ELF-1 (cell line): ENCODE results near the gene TLCD5.

Experiments used
- DNase-seq: peaks from one replicate; pipeline ENCODE4 v3.0.0-alpha.2; 2016; ENCODE audit warnings: low read depth, low spot score

Gene TLCD5

DNA sequence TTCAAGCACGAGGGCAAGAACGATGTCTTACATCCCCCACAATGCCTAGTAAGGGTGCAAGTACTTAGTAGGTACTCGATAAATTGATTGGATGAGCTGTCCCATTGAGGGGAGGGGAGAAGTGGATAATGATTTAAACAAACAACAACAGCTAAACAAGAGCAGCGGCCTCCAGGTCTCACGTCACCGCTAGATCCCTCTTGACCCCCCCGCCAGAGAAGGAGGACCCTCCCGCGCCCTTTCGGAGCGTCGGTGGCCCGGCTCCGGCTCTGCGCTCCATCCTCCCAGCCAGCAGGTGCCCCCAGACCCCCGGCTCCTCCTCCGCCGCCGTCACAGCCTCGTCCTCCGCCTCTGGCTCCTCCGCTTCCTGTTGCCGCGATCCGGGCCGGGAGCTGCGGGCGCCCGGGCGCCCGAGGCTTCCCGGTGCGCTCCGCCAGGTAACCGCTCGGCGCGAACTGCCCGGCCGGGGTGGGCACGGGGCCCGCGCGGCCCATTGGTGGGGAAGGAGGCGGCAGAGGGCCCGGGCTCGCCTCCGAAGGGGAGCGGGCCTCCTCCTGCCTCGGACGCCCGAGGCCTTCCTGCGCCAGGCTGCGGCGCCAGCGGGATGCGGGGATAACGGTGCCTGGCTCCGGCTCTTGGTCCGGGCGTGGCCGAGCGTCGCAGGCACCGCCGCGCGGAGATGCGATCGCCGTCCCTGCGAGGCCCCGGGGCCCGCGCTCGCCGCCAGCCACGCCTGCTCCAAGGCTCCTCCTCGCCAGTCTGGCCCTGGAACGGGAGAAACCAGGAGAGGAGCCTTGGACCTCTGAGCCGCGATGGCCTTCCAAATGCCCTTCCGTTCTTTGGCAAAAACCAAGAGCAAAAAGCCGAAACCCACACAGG, at the start of gene TLCD5:
TSS of gene TLCD5 (plus strand) at position 368 of the 879 bp plus-strand sequence. CDS start 2,143 bp downstream, outside the sequence.
- DNase-seq, result peak; percentile 85

DNA sequence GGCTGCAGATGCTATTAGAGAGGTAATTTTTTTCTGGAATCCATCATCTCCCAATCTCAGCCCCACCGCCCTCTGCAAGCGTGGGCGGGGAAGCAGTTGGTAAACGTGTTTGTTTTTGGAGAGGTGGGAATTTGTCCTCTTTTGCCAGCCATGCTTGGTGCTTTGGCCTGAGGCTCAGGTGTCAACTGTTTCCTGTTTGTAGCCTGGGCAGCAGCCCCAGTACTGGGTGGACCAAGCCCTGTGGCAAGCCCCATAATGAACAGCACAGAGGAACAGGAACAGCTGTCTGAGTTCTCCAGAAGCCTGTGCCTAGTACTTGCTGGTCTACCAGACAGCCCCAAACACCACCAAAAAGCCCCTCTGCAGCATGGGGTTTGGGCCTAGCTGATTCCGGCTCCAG, 45.6 kb upstream of the TLCD5 start:
- no peak for DNase-seq

DNA sequence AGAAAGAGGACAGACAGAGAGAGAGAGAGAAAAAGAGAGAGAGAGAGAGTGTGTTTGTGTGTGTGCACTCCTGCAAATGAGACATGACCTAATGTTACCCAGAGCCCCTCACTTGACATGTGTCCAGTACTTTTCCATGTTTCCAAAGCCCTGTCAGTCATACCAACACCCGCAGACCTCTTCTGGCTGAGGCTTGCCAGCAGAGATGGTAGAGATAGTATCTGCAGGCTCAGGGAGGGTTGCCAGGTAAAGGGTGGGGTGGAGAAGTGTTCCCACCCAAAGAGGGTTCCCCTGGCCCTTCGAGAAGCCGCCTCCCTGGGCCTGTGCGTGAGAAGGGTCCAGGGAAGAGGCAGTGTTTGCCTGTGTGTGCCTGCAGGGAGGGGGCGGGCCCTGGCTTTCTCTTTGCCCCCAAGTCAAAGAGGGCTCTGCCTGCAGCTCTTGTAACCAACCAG, 44.5 kb upstream of the TLCD5 start:
- no peak for DNase-seq

DNA sequence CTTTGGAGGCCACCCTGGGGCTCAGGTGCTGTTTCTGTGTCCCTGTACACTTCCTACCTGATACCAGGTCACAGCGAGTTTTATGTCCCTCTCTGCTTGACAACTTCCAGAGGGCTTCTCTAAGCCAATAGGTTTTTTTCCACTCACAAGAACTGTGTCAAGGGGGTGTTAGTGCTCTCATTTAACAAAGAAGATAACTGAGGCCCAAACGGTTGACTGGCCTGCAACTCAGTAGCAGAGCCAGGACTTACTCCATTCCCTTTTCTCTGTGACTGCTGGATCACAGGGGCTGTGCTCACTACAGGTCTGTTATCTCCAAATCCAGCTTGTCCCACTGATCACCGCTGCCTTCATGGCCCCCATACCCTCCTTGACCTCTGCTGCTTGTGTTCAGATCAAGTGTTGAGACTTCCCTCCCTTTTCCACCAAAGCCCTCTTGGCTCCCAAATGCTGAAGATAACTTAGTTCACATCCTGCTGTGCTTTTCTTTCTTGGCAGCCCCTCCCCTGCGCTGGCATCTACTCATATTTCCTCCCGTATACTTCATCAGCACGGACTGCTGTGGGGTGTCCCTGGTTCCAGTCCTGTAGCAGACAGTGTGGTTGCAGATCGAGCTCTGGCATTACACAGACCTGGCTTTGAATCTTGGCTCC, 43.8 kb upstream of the TLCD5 start:
- DNase-seq, result no peak

DNA sequence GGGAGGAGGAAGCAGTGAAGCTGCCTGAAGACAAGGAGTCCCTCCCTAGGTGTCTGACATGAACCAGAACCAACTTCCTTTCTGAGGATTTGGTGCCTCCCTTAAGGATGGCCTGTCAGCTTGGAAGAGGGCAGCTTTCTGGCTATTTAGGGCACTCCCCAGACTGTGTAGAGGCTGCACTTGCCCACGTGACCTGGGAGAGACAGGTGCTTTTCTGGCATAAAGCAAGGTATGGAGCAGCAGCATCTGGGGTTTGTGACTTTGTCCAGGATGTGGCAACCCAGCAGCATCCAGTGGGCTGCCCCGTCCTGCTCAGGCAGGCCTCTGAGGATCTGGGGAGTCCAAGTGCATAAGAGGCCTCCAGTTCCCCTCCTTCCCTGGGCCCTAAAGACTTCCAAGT, 42.0 kb upstream of the TLCD5 start:
- DNase-seq, result no peak

DNA sequence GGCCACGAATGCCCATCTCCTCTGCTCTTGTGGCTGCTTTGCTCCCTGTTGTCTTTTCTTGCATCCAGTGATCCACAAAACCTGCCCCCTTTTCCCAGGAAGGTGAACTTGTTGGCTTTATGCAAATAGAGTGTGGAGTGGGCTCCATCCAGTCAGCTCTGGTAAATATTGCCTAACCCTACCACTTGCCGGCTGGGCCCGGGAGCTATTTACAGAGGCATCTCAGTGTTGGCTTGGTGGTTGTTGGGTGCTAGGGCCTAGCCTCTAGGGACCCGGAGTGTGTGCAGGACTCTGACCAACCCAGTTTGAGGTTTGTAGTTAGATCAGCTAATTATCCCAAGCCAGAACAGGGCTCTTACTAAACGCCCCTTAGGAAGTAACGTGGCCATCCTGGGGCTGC, 40.8 kb upstream of the TLCD5 start:
- no peak for DNase-seq

DNA sequence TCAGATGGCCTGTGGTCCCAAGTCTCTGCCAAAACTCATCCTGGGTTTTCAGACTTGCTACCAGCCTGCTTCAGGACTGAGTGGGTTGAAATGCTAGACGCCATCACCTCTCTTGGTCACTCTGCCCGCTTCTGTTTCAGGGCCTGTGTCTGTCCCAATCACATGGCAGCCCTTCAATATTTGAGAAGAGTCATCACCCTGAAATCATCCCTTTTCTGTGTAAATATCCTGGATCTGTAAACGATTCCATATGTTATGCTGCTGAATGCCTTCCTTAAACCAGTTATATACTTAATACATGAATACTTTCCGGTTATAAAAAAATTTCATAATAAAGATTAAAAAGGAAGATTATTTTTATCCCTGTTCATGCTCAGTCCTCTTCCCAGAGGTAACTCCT, 39.8 kb upstream of the TLCD5 start:
- DNase-seq, result no peak

DNA sequence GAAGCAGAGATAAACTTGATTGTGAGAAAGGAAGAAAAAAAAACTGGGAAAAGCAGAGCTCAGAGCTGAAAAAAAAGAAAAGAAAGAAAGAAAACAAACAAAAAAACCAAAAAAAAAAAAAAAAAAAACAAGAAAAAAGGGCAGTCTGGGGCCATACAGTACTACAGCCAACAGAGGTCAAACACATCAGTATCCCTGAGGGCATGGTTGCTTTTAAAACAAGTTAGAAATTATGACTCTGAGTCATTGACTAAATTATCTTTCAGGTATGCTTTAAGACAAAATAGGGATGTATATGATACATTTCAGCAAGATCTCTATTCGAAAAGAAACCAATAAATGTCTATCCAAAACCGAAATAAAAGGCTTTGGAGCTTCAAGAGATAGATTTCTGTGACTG, 37.1 kb upstream of the TLCD5 start:
- no peak for DNase-seq

DNA sequence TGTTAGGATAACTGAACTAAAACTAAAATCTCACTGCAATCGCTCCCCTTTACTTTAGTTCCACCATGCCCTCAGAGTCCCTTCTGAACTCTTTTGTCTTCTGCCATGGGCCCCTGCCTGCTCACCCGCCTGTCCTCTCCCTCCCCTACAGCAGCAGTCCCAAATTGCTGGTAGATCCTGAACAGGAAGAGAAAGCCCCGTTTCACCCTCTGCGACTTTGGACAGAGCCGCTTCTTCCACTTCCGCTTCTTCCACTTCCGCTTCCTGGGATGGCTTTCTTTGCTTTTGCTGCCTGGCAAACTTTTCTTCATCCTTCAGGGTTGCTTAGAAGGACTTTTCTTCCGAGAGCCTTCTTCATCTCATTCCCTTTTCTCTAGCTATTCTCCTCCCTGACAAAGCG, 35.7 kb upstream of the TLCD5 start:
- DNase-seq, result no peak

DNA sequence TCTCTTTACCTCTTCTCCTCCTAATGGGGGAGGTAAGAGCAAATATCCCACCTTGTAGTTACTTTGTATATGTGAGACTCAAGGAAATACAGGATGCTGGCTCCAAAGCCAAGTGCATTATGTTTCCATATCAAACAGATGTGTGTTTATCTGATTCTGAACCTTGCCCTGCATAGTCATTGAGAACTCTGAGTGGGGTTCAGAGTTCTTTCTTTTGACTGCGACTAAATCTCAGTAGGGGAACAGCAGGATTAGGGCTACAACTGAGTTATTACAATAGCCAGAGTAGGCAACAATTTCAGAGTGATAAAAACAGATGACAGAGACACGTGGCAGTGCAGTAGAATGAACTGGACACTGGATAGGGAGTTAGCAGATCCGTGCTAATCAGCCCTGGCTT, 34.1 kb upstream of the TLCD5 start:
- DNase-seq, result no peak

DNA sequence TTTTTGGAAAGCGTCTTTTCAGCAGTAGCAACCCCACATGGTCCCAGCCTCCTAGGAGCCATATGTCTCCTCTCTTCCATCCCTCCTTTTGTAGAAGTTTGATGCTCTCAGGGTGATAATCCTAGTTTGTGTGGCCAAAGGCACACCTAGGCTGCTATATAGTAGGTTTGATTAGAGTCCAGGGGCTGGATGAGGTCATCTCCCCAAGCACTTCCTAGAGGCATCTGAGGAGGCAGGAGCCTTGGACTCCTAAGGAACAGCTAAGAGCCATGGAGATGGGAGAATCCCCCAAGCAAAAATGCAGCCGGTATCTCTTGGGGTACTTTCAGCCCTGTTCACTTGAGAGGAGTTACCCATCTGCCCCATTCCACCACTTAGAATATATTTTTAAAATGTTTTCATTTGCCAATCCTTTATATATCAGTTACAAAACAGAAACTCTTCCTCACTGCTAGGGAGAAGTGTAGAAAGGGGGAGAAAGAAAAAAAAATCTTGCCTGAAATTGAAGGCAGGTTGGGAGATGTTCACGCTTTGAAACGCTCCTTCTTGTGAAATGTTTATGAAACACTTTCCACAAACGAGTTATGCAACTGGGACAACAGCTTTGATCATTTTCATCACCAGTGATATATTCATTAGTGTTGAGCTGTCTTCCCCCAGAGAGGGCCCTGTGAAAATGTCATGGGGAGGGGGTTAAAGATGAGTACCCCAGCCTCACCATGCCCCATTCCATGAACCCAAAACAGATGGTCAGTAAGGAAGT, 31.9 kb upstream of the TLCD5 start:
- DNase-seq, result no peak

DNA sequence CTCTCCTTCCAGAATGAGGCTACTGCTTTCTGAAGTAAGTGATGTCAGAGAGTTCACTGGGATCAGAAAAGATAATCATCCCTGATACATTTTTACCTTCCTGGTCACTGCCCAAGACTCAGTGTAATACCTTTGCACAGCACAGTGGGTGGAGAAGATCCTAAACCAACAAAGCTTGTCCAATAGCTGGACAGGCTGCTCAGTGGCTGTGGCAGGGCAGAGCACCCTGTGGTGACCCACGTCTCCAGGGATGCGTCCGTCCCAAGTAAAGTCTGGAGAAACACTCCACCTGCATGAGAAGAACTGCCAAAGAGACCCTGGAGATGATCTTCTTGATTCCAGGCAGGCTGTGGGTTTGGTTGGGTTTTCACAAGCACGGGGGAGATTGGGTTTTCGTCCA, 31.0 kb upstream of the TLCD5 start:
- no peak for DNase-seq

DNA sequence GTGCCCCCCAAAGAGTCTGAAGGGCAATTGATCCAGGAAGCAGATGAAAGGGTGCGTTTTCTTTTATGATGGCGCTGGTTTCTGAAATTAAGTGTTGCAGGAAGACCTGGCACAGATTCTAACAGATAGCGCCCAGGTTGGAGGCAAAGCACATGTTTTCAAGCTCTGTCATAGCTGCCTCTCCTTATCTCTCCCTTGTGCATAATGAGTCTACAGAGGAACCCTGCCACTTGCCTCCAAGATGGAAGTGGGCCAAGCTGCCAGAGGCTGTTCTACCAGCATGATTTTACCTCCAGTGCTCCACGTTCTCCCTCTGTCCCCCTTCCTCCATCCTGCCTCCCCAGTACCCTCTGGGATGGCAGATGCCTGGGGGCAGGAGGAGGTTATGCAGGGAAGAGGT, 30.0 kb upstream of the TLCD5 start:
- no peak for DNase-seq

DNA sequence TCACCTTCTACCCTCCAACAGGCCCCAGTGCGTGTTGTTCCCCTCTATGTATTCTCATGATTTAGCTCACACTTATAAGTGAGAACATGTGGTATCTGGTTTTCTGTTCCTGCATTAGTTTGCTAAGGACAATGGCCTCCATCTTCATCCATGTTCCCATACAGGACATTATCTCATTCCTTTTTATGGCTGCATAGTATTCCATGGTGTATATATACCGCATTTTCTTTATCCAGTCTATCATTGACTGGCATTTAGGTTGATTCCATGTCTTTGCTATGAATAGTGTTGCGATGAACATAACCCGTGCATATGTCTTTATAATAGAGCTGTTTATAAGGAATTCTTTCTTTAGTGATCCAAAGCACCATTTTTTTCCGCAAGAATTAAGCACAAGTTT, 28.5 kb upstream of the TLCD5 start:
- no peak for DNase-seq

DNA sequence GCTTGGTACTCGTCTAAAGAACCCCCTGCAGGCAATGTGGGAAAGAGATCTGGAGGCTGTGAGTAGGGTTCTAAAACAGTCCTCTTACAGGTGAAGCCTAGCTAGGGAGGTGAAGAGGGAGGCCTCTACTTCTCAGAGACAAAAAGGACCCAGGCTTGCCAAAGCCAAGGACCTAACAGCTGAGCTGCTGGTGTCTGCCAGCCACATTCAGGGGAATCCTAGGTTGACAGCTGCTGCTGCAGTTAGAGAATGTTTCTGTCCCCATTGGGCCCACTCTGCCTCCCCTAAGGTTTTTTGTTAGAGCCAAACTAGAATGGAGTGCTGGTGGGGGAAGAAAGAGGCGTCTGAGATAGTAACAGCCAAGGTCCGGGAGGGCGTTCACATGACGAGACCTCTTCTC, 26.6 kb upstream of the TLCD5 start:
- no peak for DNase-seq

DNA sequence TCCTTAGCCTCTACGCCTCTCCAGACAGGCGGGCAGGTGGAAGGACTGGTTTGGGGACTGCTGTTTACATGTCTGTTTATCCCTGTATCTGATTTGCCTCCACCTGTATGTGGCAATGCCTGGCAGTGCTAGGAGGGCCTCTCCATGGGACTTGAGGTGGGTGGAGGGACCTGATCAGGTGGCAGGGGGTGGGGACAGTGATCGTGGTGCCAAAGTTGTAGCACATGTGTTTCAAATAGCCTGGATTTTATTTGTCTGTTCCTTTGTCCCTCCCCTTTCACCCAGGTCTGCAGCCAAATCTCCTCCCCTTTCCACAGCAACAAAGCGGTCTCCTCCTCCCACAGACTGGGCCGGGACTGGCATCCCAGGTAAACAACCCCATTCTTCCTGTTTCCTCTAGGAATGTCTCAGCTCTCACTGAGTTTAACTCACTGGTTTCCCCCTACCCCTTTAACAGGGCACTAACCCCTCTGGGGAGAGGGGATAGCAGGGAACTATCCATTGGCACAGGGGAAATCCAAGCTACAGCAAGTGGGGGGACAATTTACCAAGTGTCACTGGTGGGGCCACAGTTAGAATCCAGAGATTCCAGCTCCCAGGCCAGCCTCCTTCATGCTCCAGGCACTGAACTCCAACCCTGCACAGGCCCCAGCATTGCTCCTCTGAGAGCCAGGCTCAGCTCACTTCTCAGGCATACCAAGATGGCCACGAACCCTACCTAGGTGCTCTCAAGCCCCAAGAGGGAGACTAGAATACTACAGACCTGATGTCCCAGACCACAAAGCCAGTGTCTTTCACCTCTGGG, 22.9 kb upstream of the TLCD5 start:
- DNase-seq, result peak; percentile 81

DNA sequence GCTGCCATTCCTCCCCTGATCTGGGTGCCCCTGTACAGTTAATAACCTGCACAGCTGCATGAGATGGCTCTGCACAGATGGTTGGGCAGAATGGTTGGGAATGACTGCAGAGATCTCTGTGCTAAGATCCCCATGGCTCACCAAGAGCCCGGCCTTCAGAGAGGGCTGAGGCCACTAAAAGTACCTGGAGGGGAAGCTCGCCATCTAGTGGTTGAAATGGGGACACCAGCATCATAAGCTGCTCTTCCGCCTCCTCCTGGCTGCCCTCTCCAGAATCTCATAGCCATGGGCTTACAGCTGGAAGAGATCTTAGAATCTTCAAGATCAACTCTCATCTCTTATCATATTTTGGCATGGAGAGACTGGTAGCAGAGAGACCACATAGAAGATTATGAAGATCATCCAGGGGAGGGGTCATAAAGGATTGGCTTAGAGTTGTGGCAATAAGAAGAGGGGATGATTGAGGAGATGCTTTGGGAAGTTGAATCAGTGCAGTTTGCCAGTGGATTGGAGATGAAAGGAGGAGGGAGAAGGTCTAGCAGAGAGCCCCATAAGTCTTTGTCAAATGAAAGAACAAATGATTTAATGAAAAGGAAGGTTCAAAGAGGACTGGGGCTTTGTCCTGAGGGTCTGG, 22.0 kb upstream of the TLCD5 start:
- peak; percentile 91 for DNase-seq

DNA sequence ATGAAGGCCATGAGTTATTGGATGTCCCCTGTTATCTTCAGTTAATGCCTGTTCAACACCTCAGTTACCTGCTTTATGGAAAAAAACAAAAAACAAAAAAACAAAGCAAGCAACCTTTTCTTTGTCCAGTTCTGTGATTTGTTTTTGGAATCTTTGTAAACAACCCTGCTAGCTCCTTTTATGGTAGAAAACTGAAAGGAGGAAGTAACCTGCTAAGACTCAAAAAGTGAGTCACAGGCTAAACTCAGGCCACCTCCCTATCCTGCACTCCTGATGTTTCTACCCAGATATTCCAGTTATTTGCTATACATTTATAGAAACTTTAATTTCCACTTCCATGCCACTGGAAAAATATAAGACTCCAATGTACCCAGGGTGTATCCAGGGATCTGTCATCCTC, 20.6 kb upstream of the TLCD5 start:
- no peak for DNase-seq

DNA sequence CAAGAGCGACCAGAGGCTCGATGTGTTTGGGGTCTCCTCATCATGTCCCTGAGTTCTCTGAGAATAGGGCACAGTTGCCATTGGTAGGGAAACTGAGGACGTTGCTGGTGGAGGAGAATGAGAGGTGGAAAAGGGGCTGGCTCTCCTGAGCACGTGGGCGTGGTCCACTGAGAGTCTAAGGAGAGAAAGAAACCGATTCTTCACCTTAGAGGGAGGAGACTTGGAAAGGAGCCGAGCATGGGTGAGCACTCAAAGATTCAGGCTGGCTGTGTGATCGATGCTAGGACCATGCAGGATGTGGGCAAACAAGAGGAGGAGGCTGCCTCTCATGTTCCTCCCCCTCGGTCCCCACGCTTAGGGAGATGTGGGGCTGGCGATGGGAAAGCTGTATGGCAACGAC, 19.8 kb upstream of the TLCD5 start:
- no peak for DNase-seq

DNA sequence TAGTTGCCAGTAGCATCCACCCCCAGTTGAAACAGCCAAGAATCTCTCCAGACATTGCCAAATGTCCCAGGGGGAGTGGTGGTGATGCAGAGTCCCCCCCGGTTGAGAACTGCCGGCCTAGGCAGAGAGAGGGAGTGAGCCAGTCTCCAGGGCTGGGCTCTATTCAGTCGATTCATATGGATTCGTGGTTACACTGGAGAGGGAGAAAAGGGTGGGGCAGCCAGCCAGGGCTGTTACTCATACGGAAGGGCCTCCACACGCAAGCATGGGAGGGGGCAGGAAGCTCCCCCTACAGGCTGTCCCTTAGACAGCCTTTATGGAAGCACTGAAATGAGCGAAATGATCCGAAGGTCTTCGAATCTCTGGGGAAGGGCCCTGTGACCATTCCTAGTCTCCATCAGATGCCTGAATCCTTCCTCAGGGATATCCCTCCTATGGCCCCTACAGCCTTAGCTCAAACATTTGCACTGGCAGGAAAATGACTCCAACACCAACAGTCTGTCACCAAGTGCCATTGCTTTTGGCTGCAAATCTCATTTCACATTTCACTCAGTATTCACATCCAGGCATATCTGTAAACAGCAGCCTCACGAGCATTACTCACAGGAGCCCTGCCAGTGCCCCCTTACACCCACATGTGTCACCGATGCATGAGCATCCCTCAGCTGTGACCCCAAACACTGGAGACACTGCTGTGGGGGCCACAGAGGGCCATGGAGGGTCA, 18.4 kb upstream of the TLCD5 start:
- DNase-seq, result peak; percentile 77
